GM12878 (cell line): ENCODE measurements around the gene FZR1. TPM values are rescaled to one million over a fixed set of nuclear protein-coding genes. Genes with fewer than 3 reads are reported as not detected.

Source experiments
- ATAC-seq: fragments of 200-7000 bp; cut with Tn5 transposase; 3 replicates; pipeline ENCODE4 v1.9.1; 2020; ENCODE audit warnings: mild to moderate bottlenecking, moderate library complexity
- BruUV-seq: library from RNA; stranded (reverse); fragments of 400-500 nt; replicated peaks from 2 replicates; lab custom pipeline; 2021; lab: Mats Ljungman, UMichigan
- CTCF ChIA-PET: fragments of 300-600 bp; sonication (Branson Sonifier 250); formaldehyde crosslinking; extraction: SDS; loops from one replicate; lab custom pipeline; 2021; ENCODE audit warnings: inconsistent platforms; lab: Yijun Ruan, JAX
- POLR2A ChIA-PET: fragments of 350-600 bp; formaldehyde crosslinking; extraction: SDS; loops from one replicate; lab custom pipeline; 2021; ENCODE audit warnings: inconsistent platforms; lab: Charles Lee
- RAD21 ChIA-PET: fragments of 300-600 bp; sonication (Branson Sonifier 250); formaldehyde crosslinking; loops from one replicate; lab custom pipeline; 2023; ENCODE audit warnings: antibody characterized with exemption; ENCODE audit not compliant: unreplicated experiment; lab: Charles Lee
- SMC1A ChIA-PET: fragments of 300-600 bp; sonication (Branson Sonifier 250); formaldehyde crosslinking; loops from one replicate; lab custom pipeline; 2023; ENCODE audit not compliant: unreplicated experiment, uncharacterized antibody; lab: Charles Lee
- DNase-seq: peaks from one replicate; pipeline ENCODE4 v3.0.0-alpha.2; 2011; ENCODE audit warnings: low read depth, low spot score
- FAIRE-seq: peaks from 3 replicates; lab custom pipeline; 2011; peaks lifted over from hg19 to GRCh38; lab: Jason Lieb, UNC
- H2AFZ ChIP-seq: 2 replicates; pipeline ENCODE4 v1.6.0; 2011; ENCODE audit warnings: low read depth, low read length, control low read depth; ENCODE audit not compliant: control insufficient read depth
- H3K27ac ChIP-seq: 2 replicates; pipeline ENCODE4 v1.5.1; 2011; ENCODE audit warnings: control low read depth; ENCODE audit not compliant: control insufficient read depth, insufficient read depth
- H3K27me3 ChIP-seq, 2 experiments: replicated peaks in 1 of 2; 2 replicates each; pipeline versions ENCODE4 v1.6.0 to v1.6.1; 2011; ENCODE audit warnings: low read length in 1 of 2; ENCODE audit not compliant: control insufficient read depth in 2 of 2, insufficient read depth in 2 of 2
- H3K36me3 ChIP-seq, 2 experiments: 2 replicates each; pipeline ENCODE4 v1.5.1; 2011; ENCODE audit warnings: low read length in 1 of 2; ENCODE audit not compliant: control insufficient read depth in 2 of 2, insufficient read depth in 2 of 2
- H3K4me1 ChIP-seq: 2 replicates; pipeline ENCODE4 v1.6.1; 2011; ENCODE audit warnings: mild to moderate bottlenecking, low read length, moderate library complexity, mixed read lengths; ENCODE audit not compliant: control insufficient read depth, insufficient read depth
- H3K4me2 ChIP-seq: 2 replicates; pipeline ENCODE4 v1.6.0; 2011; ENCODE audit warnings: control low read depth; ENCODE audit not compliant: control insufficient read depth, insufficient read depth
- H3K4me3 ChIP-seq: fragments of 200-600 bp; sonication (generic); 2 replicates; pipeline ENCODE4 v1.5.1; 2016
- H3K79me2 ChIP-seq: 2 replicates; pipeline ENCODE4 v1.6.0; 2011; ENCODE audit warnings: low read length; ENCODE audit not compliant: control insufficient read depth, insufficient read depth
- H3K9ac ChIP-seq: 2 replicates; pipeline ENCODE4 v1.8.0; 2011; ENCODE audit warnings: low read length, control low read depth, mixed read lengths; ENCODE audit not compliant: control insufficient read depth, insufficient read depth
- H3K9me3 ChIP-seq: replicated peaks from 3 replicates; pipeline ENCODE4 v1.5.1; 2011; ENCODE audit warnings: mild to moderate bottlenecking, low read length; ENCODE audit not compliant: control insufficient read depth, insufficient read depth
- H4K20me1 ChIP-seq: 2 replicates; pipeline ENCODE4 v1.6.0; 2011; ENCODE audit not compliant: control insufficient read depth, insufficient read depth
- CBX5 ChIP-seq: sonication (generic); IDR thresholded peaks from 2 replicates; pipeline ENCODE4 v1.6.1; 2016; ENCODE audit warnings: low read depth, moderate library complexity, mild to moderate bottlenecking, inconsistent platforms
- EP300 ChIP-seq, 2 experiments: fragments of 150-350 bp in 1 of 2; IDR thresholded peaks; 2 replicates each; pipeline ENCODE4 v1.6.1; 2011 to 2012; ENCODE audit warnings: low read depth in 2 of 2, low read length in 2 of 2, borderline replicate concordance in 1 of 2, improper control_type of control experiment in 1 of 2, inconsistent platforms in 1 of 2; ENCODE audit not compliant: control insufficient read depth in 1 of 2
- HCFC1 ChIP-seq: fragments of 150-350 bp; IDR thresholded peaks from 2 replicates; pipeline ENCODE4 v1.6.1; 2014; ENCODE audit warnings: low read length
- IRF4 ChIP-seq: IDR thresholded peaks from 2 replicates; pipeline ENCODE4 v1.6.1; 2011; ENCODE audit warnings: low read depth, low read length
- KLF5 ChIP-seq: fragments of 450-650 bp; IDR thresholded peaks from 2 replicates; pipeline ENCODE4 v1.6.1; 2014; ENCODE audit warnings: mild to moderate bottlenecking; ENCODE audit not compliant: partially characterized antibody
- POLR2AphosphoS2 ChIP-seq: IDR thresholded peaks from 2 replicates; pipeline ENCODE4 v1.6.1; 2011; ENCODE audit warnings: low read depth, mild to moderate bottlenecking, low read length, improper control_type of control experiment, moderate library complexity
- SMARCA5 ChIP-seq: fragments of 450-650 bp; IDR thresholded peaks from 2 replicates; pipeline ENCODE4 v1.6.1; 2017; ENCODE audit warnings: mild to moderate bottlenecking
- ZNF24 ChIP-seq: fragments of 450-650 bp; IDR thresholded peaks from 2 replicates; pipeline ENCODE4 v1.6.1; 2017; ENCODE audit warnings: antibody characterized with exemption, mild to moderate bottlenecking
- WGBS: methylation state at CpG from one replicate; pipeline ENCODE4 v1.1.6; 2016; ENCODE audit warnings: low lambda C conversion rate; ENCODE audit not compliant: insufficient replicate concordance, insufficient coverage; ENCODE audit errors: missing lambda C conversion rate; 5-methylcytosine and 5-hydroxymethylcytosine counted together
- in situ Hi-C: fragments of 300-500 bp; cut with MboI; formaldehyde crosslinking; loops from 9 replicates; pipeline ENCODE4 v1.14.3; 2018; ENCODE audit warnings: mixed read lengths
- intact Hi-C: fragments of 100-400 bp; cut with micrococcal nuclease; formaldehyde crosslinking; loops from one replicate; pipeline ENCODE4 v1.14.2; 2022; ENCODE audit not compliant: unreplicated experiment
- polyA plus RNA-seq, 11 experiments: library from polyadenylated mRNA; depleted of rRNA in 4 of 11; unstranded in 6 of 11; stranded (reverse) in 5 of 11; fragments of >200 nt; fragmentation: Nextera tagmentation in 4 of 11; fragmentation: Illumina TruSeq in 1 of 11; extraction: Ambion mirVana in 4 of 11; extraction: Trizol in 1 of 11; gene quantifications; 1 replicate in 1 of 11; 2 replicates in 10 of 11; pipeline versions ENCODE4 v1.2.1 to v1.2.3, GENCODE V29; 2011 to 2016; ENCODE audit warnings: inconsistent platforms in 2 of 11, missing spikeins in 2 of 11, low read depth in 1 of 11
- total RNA-seq, 4 experiments: library from RNA; depleted of rRNA in 3 of 4; stranded (reverse); fragments of >200 nt in 3 of 4; fragmentation: Illumina TruSeq in 1 of 4; extraction: Trizol in 1 of 4; gene quantifications; 2 replicates each; pipeline versions ENCODE4 v1.2.1 to v1.2.3, GENCODE V29; 2013 to 2021
- TF ChIP-seq, protein P1 (sequence below): IDR thresholded peaks from 2 replicates; pipeline ENCODE4 v1.6.1; 2011; ENCODE audit warnings: borderline replicate concordance, low read depth, mild to moderate bottlenecking, moderate library complexity, low read length; ENCODE audit not compliant: insufficient read depth, poor library complexity, severe bottlenecking

FZR1 gene
- total and polyA plus RNA-seq, 10 of the 15 experiments (the other 5 are each of a cell fraction or from before 2014, with no cell fraction given) = 0.11 to 44.2 (median 29.3) TPM

DNA sequence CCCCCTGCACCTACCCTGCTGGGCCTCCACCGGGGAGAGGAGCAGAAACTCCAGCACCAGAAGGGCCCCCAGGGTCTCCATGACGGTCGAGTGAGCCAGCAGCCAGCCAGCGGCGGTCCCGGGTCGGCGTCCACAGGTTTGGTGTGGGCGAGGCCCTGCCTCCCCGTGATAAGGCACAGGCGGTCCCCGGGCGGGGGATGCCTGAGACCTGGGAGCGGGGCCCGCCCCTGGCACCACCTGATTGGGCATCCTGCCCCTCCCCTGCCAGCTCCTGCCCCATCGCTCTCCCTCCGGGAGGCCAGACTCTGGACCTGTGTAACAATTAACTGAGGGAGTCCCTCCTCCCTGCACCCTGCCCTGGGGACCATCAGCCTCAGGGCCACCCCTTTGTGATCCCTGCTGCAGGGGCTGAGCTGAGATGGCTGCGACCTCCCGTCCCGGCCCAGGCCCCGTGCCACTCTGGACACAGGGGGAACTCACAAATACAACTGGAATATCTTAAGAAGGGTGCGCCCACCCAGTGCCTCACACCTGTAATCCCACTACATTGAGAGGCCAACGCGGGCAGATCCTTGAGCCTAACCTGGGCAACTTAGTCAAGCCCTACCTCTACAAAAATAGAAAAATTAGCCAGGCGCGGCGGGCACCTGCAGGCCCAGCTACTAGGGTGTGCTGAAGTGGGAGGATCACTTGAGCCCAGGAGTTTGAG, 25.6 kb upstream of the FZR1 start, which contains the start of gene SMIM24:
TSS of gene SMIM24 (minus strand) at position 143 of the 709 bp plus-strand sequence. CDS start at position 81, 62 bp downstream.
- SMC1A ChIA-PET = no interaction called here
- POLR2A ChIA-PET = no interaction called here
- ATAC-seq (peak; percentile 12; the same call in 2 of the 3 replicates), FAIRE-seq (no peak), DNase-seq (no peak)
- Histone ChIP-seq H3K79me2 (no peaks in the 10 kb centered on the region), H3K4me3 (no peak within 1 kb of the TSS), H2AFZ (no peak within 1 kb of the TSS), H3K9ac (no peak within 1 kb of the TSS), H3K27me3 (peaks cover 0 to 2% of the 10 kb centered on the region in 2 experiments; a peak in 3 of 4 replicates), H3K4me1 (no peaks in the 10 kb centered on the region), H3K4me2 (no peak within 1 kb of the TSS), H4K20me1 (no peaks in the 10 kb centered on the region), H3K9me3 (no peaks in the 10 kb centered on the region; the same call in 2 of the 3 replicates), H3K36me3 (no peaks in the 10 kb centered on the region), H3K27ac (no peak within 1 kb of the TSS)
- TF ChIP-seq IRF4 = no peak
- TF ChIP-seq, protein P1, sequence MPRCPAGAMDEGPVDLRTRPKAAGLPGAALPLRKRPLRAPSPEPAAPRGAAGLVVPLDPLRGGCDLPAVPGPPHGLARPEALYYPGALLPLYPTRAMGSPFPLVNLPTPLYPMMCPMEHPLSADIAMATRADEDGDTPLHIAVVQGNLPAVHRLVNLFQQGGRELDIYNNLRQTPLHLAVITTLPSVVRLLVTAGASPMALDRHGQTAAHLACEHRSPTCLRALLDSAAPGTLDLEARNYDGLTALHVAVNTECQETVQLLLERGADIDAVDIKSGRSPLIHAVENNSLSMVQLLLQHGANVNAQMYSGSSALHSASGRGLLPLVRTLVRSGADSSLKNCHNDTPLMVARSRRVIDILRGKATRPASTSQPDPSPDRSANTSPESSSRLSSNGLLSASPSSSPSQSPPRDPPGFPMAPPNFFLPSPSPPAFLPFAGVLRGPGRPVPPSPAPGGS = no peak
- TF ChIP-seq ZNF24 = no peak
- TF ChIP-seq EP300 (IDR thresholded peaks at IDR 0.05; ENCODE audit: borderline replicate concordance in 1 of 2, control insufficient read depth in 1 of 2, low read depth in 2 of 2, low read length in 2 of 2) = no peak
- TF ChIP-seq POLR2AphosphoS2 = no peak
- TF ChIP-seq KLF5 = no peak
- no peak for TF ChIP-seq SMARCA5
- no peak for TF ChIP-seq CBX5
- TF ChIP-seq HCFC1 = no peak
- CTCF ChIA-PET = interaction anchor here (1.0 to 2.1 kb wide), 3 partner anchors 8 to 176 kb away, joined by 3 to 6 read pairs (median 4); no protein-coding TSS in a partner anchor
- 20% methylated on average over 27 of the region's 27 CpGs for WGBS
- in situ Hi-C loops (no loop called here), intact Hi-C loops (no loop called here)
- no TSS peak for BruUV-seq
- RAD21 ChIA-PET = interaction anchor here (0.6 kb wide), 1 partner anchor 437 kb away, joined by 4 read pairs; no protein-coding TSS in a partner anchor
